ENCODE results near the gene MMAA.

GRCh38 chr4:145697332-145697731 lies 78.1 kb downstream of the MMAA start:
- TF ChIP-seq CTCF (IDR thresholded peaks at IDR 0.05): no peak
- no peak for TF ChIP-seq ZFX (IDR thresholded peaks at IDR 0.05; ENCODE audit: borderline replicate concordance)

Measured in 22Rv1 (cell line).